ENCODE data around the gene NBEA. TPM values are rescaled to one million over a fixed set of nuclear protein-coding genes. Genes with fewer than 3 reads are reported as not detected.

Gene NBEA
- total RNA-seq, 1 experiment from 2014 or later = 4.1 TPM

GRCh38 chr13:35160896-35161295, 218.8 kb downstream of the NBEA start:
- no peak overlapping the region for H3K4me3 ChIP-seq (replicated peaks in 1 of 2; ENCODE audit: low read depth in 1 of 2, low read length in 2 of 2)
- no peak for ATAC-seq
- H3K9me3 ChIP-seq (ENCODE audit: control insufficient read depth in 1 of 2, insufficient read depth in 1 of 2, low read depth in 1 of 2, low read length in 2 of 2) = no peaks in the 10 kb centered on the region
- no peaks in the 10 kb centered on the region for H3K4me1 ChIP-seq (ENCODE audit: control insufficient read depth in 1 of 2, insufficient read depth in 2 of 2, low read length in 2 of 2)
- POLR2A ChIA-PET = no interaction called here
- no peaks in the 10 kb centered on the region for H4K20me1 ChIP-seq (ENCODE audit: insufficient read depth)
- TF ChIP-seq EZH2 (IDR thresholded peaks at IDR 0.05) = no peak
- TF ChIP-seq REST (IDR thresholded peaks at IDR 0.05; ENCODE audit: low read depth) = no peak
- no peak for TF ChIP-seq ZNF274 (IDR thresholded peaks at IDR 0.05; ENCODE audit: low read depth, low read length)
- no peak for TF ChIP-seq EGR1 (IDR thresholded peaks at IDR 0.05; ENCODE audit: low read depth)
- TF ChIP-seq SP1 (IDR thresholded peaks at IDR 0.05; ENCODE audit: low read depth) = no peak
- no peak for TF ChIP-seq TCF7L2 (IDR thresholded peaks at IDR 0.05; ENCODE audit: borderline replicate concordance, extremely low read depth, insufficient read depth, insufficient read length)
- TF ChIP-seq CEBPB (IDR thresholded peaks at IDR 0.05; ENCODE audit: low read depth) = no peak
- H3K79me2 ChIP-seq (ENCODE audit: insufficient read depth, low read length) = no peaks in the 10 kb centered on the region
- no TSS peak for BruUV-seq (replicated peaks)
- DNase-seq (ENCODE audit: low read depth, low spot score) = no peak
- no peaks in the 10 kb centered on the region for H3K27me3 ChIP-seq (ENCODE audit: insufficient read depth, low read length)
- H2AFZ ChIP-seq (ENCODE audit: low read depth, low read length, poor library complexity, severe bottlenecking) = no peak overlapping the region
- H3K9me2 ChIP-seq (ENCODE audit: insufficient read depth) = no peaks in the 10 kb centered on the region
- RAD21 ChIA-PET (ENCODE audit: low non-redundant PET in 1 of 2, low total read pairs in 2 of 2, uncharacterized antibody in 2 of 2, unreplicated experiment in 2 of 2) = no interaction called here
- intact Hi-C loops (cut with micrococcal nuclease) = loop anchor here (10.0 kb wide), 1 partner anchor 1616 kb away; no protein-coding TSS in a partner anchor
- H3K4me2 ChIP-seq (ENCODE audit: low read length) = no peak overlapping the region
- no peak overlapping the region for H3K9ac ChIP-seq (ENCODE audit: low read length)
- CTCF ChIA-PET = no interaction called here
- H3K27ac ChIP-seq (ENCODE audit: low read depth, low read length) = no peak overlapping the region
- no peaks in the 10 kb centered on the region for H3K36me3 ChIP-seq (ENCODE audit: control insufficient read depth in 1 of 2, insufficient read depth in 2 of 2, low read length in 2 of 2)

- Histone ChIP-seq H3K4me2 (ENCODE audit: low read length) (no peak overlapping the region), H3K4me3 (replicated peaks in 1 of 2; ENCODE audit: low read depth in 1 of 2, low read length in 2 of 2) (no peak overlapping the region), H4K20me1 (ENCODE audit: insufficient read depth) (no peaks in the 10 kb centered on the region), H3K36me3 (ENCODE audit: control insufficient read depth in 1 of 2, insufficient read depth in 2 of 2, low read length in 2 of 2) (no peaks in the 10 kb centered on the region), H3K79me2 (ENCODE audit: insufficient read depth, low read length) (no peaks in the 10 kb centered on the region), H3K9ac (ENCODE audit: low read length) (no peak overlapping the region), H3K27me3 (ENCODE audit: insufficient read depth, low read length) (no peaks in the 10 kb centered on the region), H2AFZ (ENCODE audit: low read depth, low read length, poor library complexity, severe bottlenecking) (no peak overlapping the region), H3K4me1 (ENCODE audit: control insufficient read depth in 1 of 2, insufficient read depth in 2 of 2, low read length in 2 of 2) (no peaks in the 10 kb centered on the region), H3K9me2 (ENCODE audit: insufficient read depth) (no peaks in the 10 kb centered on the region), H3K9me3 (ENCODE audit: control insufficient read depth in 1 of 2, insufficient read depth in 1 of 2, low read depth in 1 of 2, low read length in 2 of 2) (no peaks in the 10 kb centered on the region), H3K27ac (ENCODE audit: low read depth, low read length) (no peak overlapping the region)
- no TSS peak for BruUV-seq (replicated peaks)
- DNase-seq (ENCODE audit: low read depth, low spot score) (no peak), ATAC-seq (no peak)
- POLR2A ChIA-PET = no interaction called here
- RAD21 ChIA-PET (ENCODE audit: low non-redundant PET in 1 of 2, low total read pairs in 2 of 2, uncharacterized antibody in 2 of 2, unreplicated experiment in 2 of 2) = no interaction called here
- TF ChIP-seq SP1 (IDR thresholded peaks at IDR 0.05; ENCODE audit: low read depth) (no peak), JUND (IDR thresholded peaks at IDR 0.05) (no peak), SIN3A (IDR thresholded peaks at IDR 0.05; ENCODE audit: low read depth) (no peak), YY1 (IDR thresholded peaks at IDR 0.05; ENCODE audit: extremely low read depth, insufficient replicate concordance, low read depth, low read length) (no peak)
- intact Hi-C loops (cut with micrococcal nuclease) = loop anchor here (10.0 kb wide), 1 partner anchor 1618 kb away; no protein-coding TSS in a partner anchor
- CTCF ChIA-PET = no interaction called here
These were observed 220.3 kb downstream of the NBEA start for GRCh38 chr13:35162420-35162819.
